Measurements from ENCODE around the gene CPN1. TPM values are rescaled to one million over a fixed set of nuclear protein-coding genes. Genes with fewer than 3 reads are reported as not detected.

The CPN1 gene
- total RNA-seq (2011; cell fraction: chromatin; rRNA removed; ENCODE audit: low replicate concordance), result not detected in 2 replicates
- not detected in 2 replicates for total RNA-seq (2011; cell fraction: nucleolus; rRNA removed)
- not detected in 2 replicates for total RNA-seq (2011; cell fraction: nucleoplasm; rRNA removed)
- not detected in 2 replicates for total RNA-seq (2014; rRNA removed)
- total RNA-seq (2014; rRNA removed; fragmentation: Illumina TruSeq; extraction: Trizol), result not detected in 2 replicates
- total RNA-seq (2015; rRNA removed; fragmentation: Illumina TruSeq; extraction: Trizol), result not detected in 2 replicates
- total RNA-seq (2021), result 0.09 TPM in 1 of 2 replicates, not detected in the other
- polyA plus RNA-seq (2011; rRNA removed), result not detected in 2 replicates
- polyA plus RNA-seq (2011; cell fraction: cytosol; rRNA removed), result not detected in 2 replicates
- 0.06 TPM in 1 of 2 replicates, not detected in the other for polyA plus RNA-seq (2011; cell fraction: nucleus; rRNA removed)
- polyA plus RNA-seq (2012), result not detected in 2 replicates
- polyA plus RNA-seq (2014; fragmentation: Illumina TruSeq; extraction: Trizol), result 0.40 TPM in 1 of 2 replicates, not detected in the other
- under 1 TPM in 1 of 2 experiments, not detected in 1; 0.15 TPM for polyA plus RNA-seq (2014; fragmentation: Nextera tagmentation; extraction: Ambion mirVana)
- polyA plus RNA-seq (2014; rRNA removed), result 0.17 TPM in 1 of 2 replicates, not detected in the other
- polyA minus RNA-seq (2011; rRNA and poly(A)+ RNA removed), result not detected in 2 replicates
- not detected in 2 replicates for polyA minus RNA-seq (2011; cell fraction: cytosol; rRNA and poly(A)+ RNA removed)
- polyA minus RNA-seq (2011; cell fraction: nucleus; rRNA and poly(A)+ RNA removed), result not detected in 2 replicates
- Bru-seq, nascent RNA, result percentile 17 among the genes with signal in this experiment
- percentile 12 among the genes with signal in this experiment for BruChase-seq, experiment 1, labeled RNA remaining after a 2-hour chase
- percentile 16 among the genes with signal in this experiment for BruChase-seq, experiment 2, labeled RNA remaining after a 6-hour chase
- long read RNA-seq, experiment 1, result 0 reads
- long read RNA-seq, experiment 2, result 0 reads
- long read RNA-seq, experiment 3, result 0 reads

- Histone ChIP-seq H4K20me1 (replicated peaks; ENCODE audit: control insufficient read depth, insufficient read depth, low read length) (no peaks in the 10 kb centered on the region), H3K27me3 (ENCODE audit: control insufficient read depth in 2 of 2, insufficient read depth in 2 of 2, low read length in 2 of 2) (peaks cover 8 to 22% of the 10 kb centered on the region in 2 experiments; a peak in 4 of 5 replicates), H3K27ac (ENCODE audit: extremely low read depth, low read depth, low read length) (no peak within 1 kb of the TSS), H3K4me3 (no peak within 1 kb of the TSS), H3K79me2 (ENCODE audit: control insufficient read depth, insufficient read depth, low read length) (no peaks in the 10 kb centered on the region), H3K9me1 (ENCODE audit: control insufficient read depth, insufficient read depth, low read length) (no peaks in the 10 kb centered on the region), H3K4me2 (ENCODE audit: insufficient read depth, low read length) (no peak within 1 kb of the TSS), H3K9me3 (replicated peaks; ENCODE audit: control insufficient read depth, insufficient read depth, low read depth, low read length) (no peaks in the 10 kb centered on the region), H3K9ac (ENCODE audit: insufficient read depth in 1 of 2, low read depth in 2 of 2, low read length in 2 of 2) (no peak within 1 kb of the TSS), H3K36me3 (ENCODE audit: control insufficient read depth, insufficient read depth, low read length) (no peaks in the 10 kb centered on the region), H2AFZ (ENCODE audit: low read depth, low read length) (no peak within 1 kb of the TSS), H3K4me1 (replicated peaks in 1 of 2; ENCODE audit: control insufficient read depth in 2 of 2, insufficient read depth in 2 of 2, low read length in 2 of 2) (no peaks in the 10 kb centered on the region)
- 0% methylated on average over 18 of the region's 24 CpGs for WGBS (ENCODE audit: insufficient coverage, low coverage, missing lambda C conversion rate)
- no peak for TF ChIP-seq ADNP (tag; IDR thresholded peaks at IDR 0.05)
- TF ChIP-seq RBM39 (optimal IDR thresholded peaks at IDR 0.05; ENCODE audit: low read depth, low read length), result no peak
- TF ChIP-seq, protein P1, sequence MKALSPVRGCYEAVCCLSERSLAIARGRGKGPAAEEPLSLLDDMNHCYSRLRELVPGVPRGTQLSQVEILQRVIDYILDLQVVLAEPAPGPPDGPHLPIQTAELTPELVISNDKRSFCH (CRISPR knock-in tag; IDR thresholded peaks at IDR 0.05), result no peak
- TF ChIP-seq, protein P1 (tag; IDR thresholded peaks at IDR 0.05), result no peak
- no peak for TF ChIP-seq ZNF57 (CRISPR knock-in tag; IDR thresholded peaks at IDR 0.05)
- no peak for TF ChIP-seq SRSF1 (IDR thresholded peaks at IDR 0.05; ENCODE audit: low read depth, low read length)
- no peak for FAIRE-seq
- no peak for ATAC-seq
- intact Hi-C loops (cut with micrococcal nuclease), result no loop called here
- ChIA-PET CTCF (ENCODE audit: low intra/inter-chr PET ratio) (no interaction called here), POLR2A (interaction anchor here (0.6 to 0.7 kb wide), 2 partner anchors 18 to 586 kb away, joined by 3 to 4 read pairs; no protein-coding TSS in a partner anchor)
- no peak for DNase-seq (ENCODE audit: extremely low read depth in 1 of 4, low spot score in 3 of 4)
- in situ Hi-C loops (cut with MboI), result no loop called here
- no TSS peak for BruUV-seq (replicated peaks)
Measured at GRCh38 chr10:100081075-100082001, at the start of gene CPN1. Gene CPN1 (minus strand): TSS chr10:100081869. CDS start chr10:100081625, 244 bp downstream.

All from K562 (cell line).